Fibroblast of skin of right biceps (primary cell): Measurements from ENCODE around the gene METAP1.
A peak's percentile ranks its signal among the peaks of the same experiment; 100 is the strongest.
"Not testable (repeated sequence)": the region's sequence is repeated elsewhere in the genome, so short reads cannot be mapped to it uniquely, and the experiment has no call there.

Experiments
- DNase-seq: peaks from one replicate; pipeline ENCODE4 v3.0.0-alpha.2; 2013

METAP1 gene

GRCh38 chr4:99102634-99103033 lies 107.1 kb downstream of the METAP1 start:
- peak; percentile 11 for DNase-seq

GRCh38 chr4:99103166-99103565 lies 107.6 kb downstream of the METAP1 start:
- DNase-seq = no peak

GRCh38 chr4:99104153-99104552 lies 108.6 kb downstream of the METAP1 start:
- DNase-seq = peak; percentile 33

- DNase-seq = not testable (repeated sequence)
These were observed 113.8 kb downstream of the METAP1 start for GRCh38 chr4:99109286-99109685.
